ENCODE measurements around the gene ADGRB2. TPM values are rescaled to one million over a fixed set of nuclear protein-coding genes. Genes with fewer than 3 reads are reported as not detected.

The ADGRB2 gene
- total RNA-seq, 1 experiment from 2014 or later, result 10.9 TPM

- Histone ChIP-seq H2BK5ac (ENCODE audit: insufficient read length, low read length) (no peak overlapping the region), H3K4me1 (ENCODE audit: insufficient read depth, low read length) (no peaks in the 10 kb centered on the region), H3K9me3 (ENCODE audit: control insufficient read depth, low read depth, low read length) (no peaks in the 10 kb centered on the region), H2BK20ac (ENCODE audit: low read depth, low read length, poor library complexity, severe bottlenecking) (no peak overlapping the region), H2BK15ac (ENCODE audit: low read depth, low read length) (no peak overlapping the region), H3K23me2 (ENCODE audit: insufficient read length, low read depth, low read length, poor library complexity, severe bottlenecking) (peaks cover 7% of the 10 kb centered on the region), H3K56ac (ENCODE audit: insufficient read length, low read depth, low read length) (no peak overlapping the region), H2AK5ac (ENCODE audit: insufficient read length, low read length) (no peak overlapping the region), H3K79me2 (ENCODE audit: insufficient read depth, low read length) (no peaks in the 10 kb centered on the region), H4K5ac (ENCODE audit: insufficient read length, low read depth, low read length) (no peak overlapping the region), H3K14ac (ENCODE audit: insufficient read depth, low read length) (peak overlapping the region; percentile 14; the same call in 1 of the 2 replicates), H4K20me1 (ENCODE audit: control insufficient read depth, insufficient read depth, insufficient read length) (no peaks in the 10 kb centered on the region), H2BK12ac (ENCODE audit: insufficient read length, low read depth, low read length) (no peak overlapping the region), H3K27ac (ENCODE audit: insufficient read length, low read depth, low read length) (no peak overlapping the region), H3K4ac (ENCODE audit: low read depth, low read length) (no peak overlapping the region), H2AFZ (ENCODE audit: low read length) (no peak overlapping the region), H4K91ac (ENCODE audit: insufficient read length, low read depth, low read length) (no peak overlapping the region), H3K4me2 (ENCODE audit: insufficient read depth, insufficient read length, low read length) (peak overlapping the region; percentile 91), H2BK120ac (ENCODE audit: low read depth, low read length, poor library complexity, severe bottlenecking) (no peak overlapping the region), H3K18ac (ENCODE audit: insufficient read length, low read depth, low read length) (no peak overlapping the region), H3T11ph (ENCODE audit: low read length) (no peak overlapping the region), H3K27me3 (ENCODE audit: insufficient read depth, low read length) (peaks cover 38% of the 10 kb centered on the region), H3K79me1 (ENCODE audit: insufficient read depth, low read depth, low read length, poor library complexity, severe bottlenecking) (no peaks in the 10 kb centered on the region), H3K23ac (ENCODE audit: insufficient read length, low read depth, low read length) (no peak overlapping the region), H3K9ac (ENCODE audit: extremely low read depth, insufficient read length, low read length) (no peak overlapping the region), H4K8ac (replicated peaks; ENCODE audit: insufficient read length, low read depth, low read length) (no peak overlapping the region)
- Mint-ChIP-seq H3K27ac (no peak overlapping the region), H3K36me3 (ENCODE audit: insufficient read depth in 1 of 3, low read depth in 3 of 3) (no peaks in the 10 kb centered on the region), H3K27me3 (ENCODE audit: low read depth) (peaks cover 94% of the 10 kb centered on the region), H3K4me3 (peak overlapping the region; percentile 67 to 83), H3K4me1 (peaks cover 36 to 54% of the 10 kb centered on the region in 2 experiments), H3K9me3 (no peaks in the 10 kb centered on the region; a peak in 1 of 5 replicates)
- DNase-seq, result no peak
- TF ChIP-seq CTCF (conservative IDR thresholded peaks at IDR 0.05), result no peak
- WGBS (ENCODE audit: extremely low coverage, insufficient read length, low lambda C conversion rate), result no CpG with 5 or more reads among the region's 49 CpGs
These were observed 8.6 kb upstream of the ADGRB2 start for GRCh38 chr1:31772669-31773248.
